A549 (cell line): ENCODE results near the gene FBXL7.

Source experiments
- EP300 ChIP-seq, 2 experiments: fragments of >200 bp; sonication (Bioruptor Twin); formaldehyde crosslinking; IDR thresholded peaks; 2 replicates in 1 of 2; 3 replicates in 1 of 2; pipeline ENCODE4 v1.6.1; 2016 to 2017
- HEYL ChIP-seq: fragments of 250-450 bp; sonication (Bioruptor Pico); IDR thresholded peaks from 2 replicates; pipeline ENCODE4 v1.8.0; 2021; ENCODE audit warnings: mild to moderate bottlenecking, moderate library complexity
- POLR2A ChIP-seq: IDR thresholded peaks from 2 replicates; pipeline ENCODE4 v1.6.1; 2012; ENCODE audit warnings: mild to moderate bottlenecking, low read length
- RAD21 ChIP-seq, 2 experiments: fragments of >200 bp in 1 of 2; sonication (Bioruptor Twin) in 1 of 2; formaldehyde crosslinking in 1 of 2; IDR thresholded peaks in 1 of 2; conservative IDR thresholded peaks in 1 of 2; 2 replicates in 1 of 2; 3 replicates in 1 of 2; pipeline ENCODE4 v1.6.1; 2012 to 2018; ENCODE audit warnings: inconsistent platforms in 1 of 2
- REST ChIP-seq: fragments of 200-600 bp; sonication (generic); IDR thresholded peaks from 2 replicates; pipeline ENCODE4 v1.6.1; 2016; ENCODE audit warnings: antibody characterized with exemption, mild to moderate bottlenecking, moderate library complexity
- RFX5 ChIP-seq: fragments of 450-650 bp; IDR thresholded peaks from 2 replicates; pipeline ENCODE4 v1.7.1; 2014; ENCODE audit warnings: antibody characterized with exemption, mild to moderate bottlenecking, moderate library complexity
- SREBF2 ChIP-seq: fragments of 450-650 bp; IDR thresholded peaks from 2 replicates; pipeline ENCODE4 v1.6.1; 2014; ENCODE audit warnings: mild to moderate bottlenecking, moderate library complexity
- ZNF302 ChIP-seq: fragments of 250-450 bp; sonication (Bioruptor Pico); IDR thresholded peaks from 2 replicates; pipeline ENCODE4 v1.9.0; 2021; ENCODE audit warnings: inconsistent platforms, mild to moderate bottlenecking, moderate library complexity
- TF ChIP-seq, protein P1 (sequence below): fragments of >200 bp; sonication (Bioruptor Twin); formaldehyde crosslinking; IDR thresholded peaks from 2 replicates; pipeline ENCODE4 v1.6.1; 2016
- TF ChIP-seq, protein P2 (sequence below): IDR thresholded peaks from 2 replicates; pipeline ENCODE4 v1.6.1; 2012; ENCODE audit warnings: low read depth, borderline replicate concordance
- TF ChIP-seq, protein P3 (sequence below): fragments of >200 bp; sonication (Bioruptor Twin); formaldehyde crosslinking; IDR thresholded peaks from 3 replicates; pipeline ENCODE4 v1.5.1; 2016

DNA sequence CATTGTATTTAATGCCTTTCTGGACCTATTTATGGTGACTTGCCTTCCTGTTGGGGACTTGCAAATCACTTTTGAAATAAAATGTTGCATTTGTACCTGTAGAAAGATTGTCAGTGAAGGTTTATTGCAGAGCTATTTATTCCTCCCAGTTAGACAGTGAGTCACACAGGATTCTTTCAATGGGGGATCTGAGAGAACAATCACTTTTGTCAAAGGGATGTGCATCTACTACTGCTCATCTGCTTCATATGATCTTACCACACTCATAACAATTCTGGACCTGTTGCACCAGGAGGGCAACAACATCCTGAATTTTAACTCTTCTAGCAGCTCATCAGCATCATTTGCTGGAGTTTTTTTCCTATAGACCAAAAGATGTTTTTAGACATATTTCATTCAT, 66.8 kb downstream of the FBXL7 start:
- TF ChIP-seq, protein P1, sequence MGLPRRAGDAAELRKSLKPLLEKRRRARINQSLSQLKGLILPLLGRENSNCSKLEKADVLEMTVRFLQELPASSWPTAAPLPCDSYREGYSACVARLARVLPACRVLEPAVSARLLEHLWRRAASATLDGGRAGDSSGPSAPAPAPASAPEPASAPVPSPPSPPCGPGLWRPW, result no peak
- TF ChIP-seq EP300 (IDR thresholded peaks at IDR 0.05) (no peak), RAD21 (conservative IDR thresholded peaks at IDR 0.05 in 1 of 2, IDR thresholded peaks at IDR 0.05 in 1 of 2) (no peak), SREBF2 (no peak), ZNF302 (CRISPR knock-in tag) (no peak), REST (no peak), RFX5 (no peak), HEYL (no peak), POLR2A (no peak)
- TF ChIP-seq, protein P2, sequence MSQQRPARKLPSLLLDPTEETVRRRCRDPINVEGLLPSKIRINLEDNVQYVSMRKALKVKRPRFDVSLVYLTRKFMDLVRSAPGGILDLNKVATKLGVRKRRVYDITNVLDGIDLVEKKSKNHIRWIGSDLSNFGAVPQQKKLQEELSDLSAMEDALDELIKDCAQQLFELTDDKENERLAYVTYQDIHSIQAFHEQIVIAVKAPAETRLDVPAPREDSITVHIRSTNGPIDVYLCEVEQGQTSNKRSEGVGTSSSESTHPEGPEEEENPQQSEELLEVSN, result no peak
- TF ChIP-seq, protein P3, sequence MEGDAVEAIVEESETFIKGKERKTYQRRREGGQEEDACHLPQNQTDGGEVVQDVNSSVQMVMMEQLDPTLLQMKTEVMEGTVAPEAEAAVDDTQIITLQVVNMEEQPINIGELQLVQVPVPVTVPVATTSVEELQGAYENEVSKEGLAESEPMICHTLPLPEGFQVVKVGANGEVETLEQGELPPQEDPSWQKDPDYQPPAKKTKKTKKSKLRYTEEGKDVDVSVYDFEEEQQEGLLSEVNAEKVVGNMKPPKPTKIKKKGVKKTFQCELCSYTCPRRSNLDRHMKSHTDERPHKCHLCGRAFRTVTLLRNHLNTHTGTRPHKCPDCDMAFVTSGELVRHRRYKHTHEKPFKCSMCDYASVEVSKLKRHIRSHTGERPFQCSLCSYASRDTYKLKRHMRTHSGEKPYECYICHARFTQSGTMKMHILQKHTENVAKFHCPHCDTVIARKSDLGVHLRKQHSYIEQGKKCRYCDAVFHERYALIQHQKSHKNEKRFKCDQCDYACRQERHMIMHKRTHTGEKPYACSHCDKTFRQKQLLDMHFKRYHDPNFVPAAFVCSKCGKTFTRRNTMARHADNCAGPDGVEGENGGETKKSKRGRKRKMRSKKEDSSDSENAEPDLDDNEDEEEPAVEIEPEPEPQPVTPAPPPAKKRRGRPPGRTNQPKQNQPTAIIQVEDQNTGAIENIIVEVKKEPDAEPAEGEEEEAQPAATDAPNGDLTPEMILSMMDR, result no peak
